Kidney glomerular epithelial cell (primary cell): Measurements from ENCODE around the gene DCXR.

Experiments used
- DNase-seq: peaks from one replicate; lab custom pipeline; 2025; lab: John Stamatoyannopoulos, UW

The DCXR gene

DNA sequence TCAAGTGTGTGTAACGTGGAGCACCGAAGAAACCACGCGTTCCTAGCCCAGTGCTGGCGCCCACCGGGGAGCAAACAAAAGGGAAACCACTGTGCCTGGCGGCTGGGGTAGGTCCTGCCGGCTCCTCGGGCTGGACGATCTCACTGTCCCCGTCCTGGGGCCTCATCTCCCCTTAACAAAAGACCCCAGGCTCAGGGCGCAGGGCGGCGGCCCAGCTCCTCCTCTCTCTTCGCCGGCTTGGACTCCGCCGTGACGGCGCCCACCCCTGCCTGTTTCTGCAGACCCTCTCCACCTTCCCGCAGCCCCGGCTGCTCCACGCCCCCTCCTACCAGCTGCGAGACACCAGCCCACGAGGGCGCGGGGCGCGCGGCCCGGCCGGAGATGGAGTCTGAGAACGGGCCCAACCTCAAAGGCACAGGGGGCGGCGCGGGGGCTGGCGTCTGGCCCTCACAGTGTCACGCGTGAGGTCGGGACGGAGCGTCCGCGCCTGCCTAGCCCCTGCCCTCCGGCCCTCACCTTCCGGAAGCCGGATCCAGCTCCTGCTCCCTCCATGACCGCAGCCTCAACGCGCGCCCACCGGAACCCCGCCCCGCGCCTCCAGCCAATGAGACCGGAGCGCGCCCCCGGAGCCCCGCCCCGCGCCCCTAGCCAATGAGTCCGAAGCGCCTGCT, 15.1 kb downstream of the DCXR start, which contains the start of gene CENPX:
Gene CENPX (minus strand): TSS at position 569 of the 671 bp plus-strand sequence. CDS start 17 bp downstream, at position 552.
- no peak for DNase-seq

DNA sequence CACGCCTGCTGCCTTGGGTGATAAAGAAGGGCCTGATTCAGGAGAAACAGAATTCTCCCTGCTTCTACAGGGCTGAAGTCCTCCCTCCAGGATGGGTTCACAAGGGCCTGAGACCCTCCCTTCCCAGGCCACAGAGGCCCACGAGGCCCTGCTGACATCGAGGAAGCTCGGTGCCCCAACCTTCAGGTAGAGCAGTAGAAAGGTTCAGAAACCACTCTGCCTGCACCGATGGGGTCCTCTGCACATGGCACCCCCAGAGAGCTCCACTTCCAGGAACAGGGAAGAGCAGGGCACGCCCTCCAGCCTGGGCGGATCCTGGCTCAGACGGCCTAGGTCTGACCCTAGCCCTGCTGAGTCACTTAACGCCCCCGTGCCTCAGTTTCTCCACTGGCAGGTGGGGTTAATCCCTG, 15.6 kb downstream of the DCXR start:
- DNase-seq: no peak

DNA sequence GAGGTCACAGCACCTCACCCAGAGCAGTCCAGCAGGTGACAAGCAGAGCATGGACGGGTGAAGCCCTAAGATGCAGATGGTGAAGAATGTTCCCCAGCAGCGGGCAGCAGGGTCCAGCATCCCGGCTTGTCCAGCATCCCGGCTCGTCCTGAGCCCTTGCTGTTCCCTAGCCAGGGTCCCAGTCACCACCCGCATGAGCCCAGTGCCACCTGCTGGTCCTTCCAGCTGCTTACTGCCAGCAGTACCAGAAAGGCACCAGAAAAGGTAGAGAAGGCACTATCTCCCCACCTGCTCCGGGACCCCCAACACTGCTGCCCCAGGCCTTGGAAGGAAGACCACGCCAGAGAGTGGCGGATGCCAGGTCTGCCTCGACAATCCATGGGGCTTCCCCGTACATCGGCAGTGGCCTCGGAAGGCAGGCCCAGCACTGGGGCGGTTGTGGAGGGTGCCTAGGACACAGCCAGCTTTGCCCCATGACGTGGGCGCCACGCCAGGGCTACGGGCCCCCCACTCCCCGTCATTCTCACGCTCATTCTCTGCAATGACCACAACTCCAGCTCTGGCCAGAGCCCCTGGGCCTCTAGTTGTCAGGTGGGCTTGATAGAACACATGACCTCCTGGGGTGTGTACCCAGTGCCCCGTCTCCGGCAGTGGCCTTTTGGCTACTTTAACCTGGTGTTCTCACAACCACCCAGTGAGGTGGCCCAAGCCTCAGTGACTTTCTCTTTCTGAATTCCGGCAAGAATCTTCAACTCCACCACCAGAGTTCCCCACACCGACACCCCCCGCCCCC, 16.2 kb downstream of the DCXR start:
- peak; percentile 46 for DNase-seq

DNA sequence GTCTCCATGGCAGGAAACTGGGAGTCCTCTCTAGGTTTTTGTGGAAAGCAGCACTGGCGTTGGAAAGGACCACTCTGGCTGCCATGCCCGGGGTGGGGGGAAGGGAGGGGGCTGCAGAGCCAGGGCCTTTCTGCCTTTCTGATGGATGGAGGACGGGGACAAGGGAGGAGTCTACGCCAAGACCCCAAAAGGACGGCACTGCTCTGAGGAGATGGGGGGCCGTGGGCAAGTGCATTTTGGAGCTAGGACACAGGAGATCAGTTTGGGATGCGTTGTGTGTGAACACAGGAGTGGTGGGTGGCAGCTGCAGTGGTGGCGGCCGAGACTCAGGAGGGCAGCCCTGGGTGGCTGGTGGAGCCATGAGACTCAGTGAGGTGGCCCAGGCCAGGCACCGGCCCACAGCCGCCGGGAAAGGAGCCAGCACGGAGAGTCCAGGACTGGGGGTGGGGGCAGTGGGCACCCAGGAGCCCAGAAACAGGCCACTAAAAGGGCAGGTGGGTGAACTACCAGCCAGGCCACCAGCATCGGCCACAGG, 16.9 kb downstream of the DCXR start:
- no peak for DNase-seq

DNA sequence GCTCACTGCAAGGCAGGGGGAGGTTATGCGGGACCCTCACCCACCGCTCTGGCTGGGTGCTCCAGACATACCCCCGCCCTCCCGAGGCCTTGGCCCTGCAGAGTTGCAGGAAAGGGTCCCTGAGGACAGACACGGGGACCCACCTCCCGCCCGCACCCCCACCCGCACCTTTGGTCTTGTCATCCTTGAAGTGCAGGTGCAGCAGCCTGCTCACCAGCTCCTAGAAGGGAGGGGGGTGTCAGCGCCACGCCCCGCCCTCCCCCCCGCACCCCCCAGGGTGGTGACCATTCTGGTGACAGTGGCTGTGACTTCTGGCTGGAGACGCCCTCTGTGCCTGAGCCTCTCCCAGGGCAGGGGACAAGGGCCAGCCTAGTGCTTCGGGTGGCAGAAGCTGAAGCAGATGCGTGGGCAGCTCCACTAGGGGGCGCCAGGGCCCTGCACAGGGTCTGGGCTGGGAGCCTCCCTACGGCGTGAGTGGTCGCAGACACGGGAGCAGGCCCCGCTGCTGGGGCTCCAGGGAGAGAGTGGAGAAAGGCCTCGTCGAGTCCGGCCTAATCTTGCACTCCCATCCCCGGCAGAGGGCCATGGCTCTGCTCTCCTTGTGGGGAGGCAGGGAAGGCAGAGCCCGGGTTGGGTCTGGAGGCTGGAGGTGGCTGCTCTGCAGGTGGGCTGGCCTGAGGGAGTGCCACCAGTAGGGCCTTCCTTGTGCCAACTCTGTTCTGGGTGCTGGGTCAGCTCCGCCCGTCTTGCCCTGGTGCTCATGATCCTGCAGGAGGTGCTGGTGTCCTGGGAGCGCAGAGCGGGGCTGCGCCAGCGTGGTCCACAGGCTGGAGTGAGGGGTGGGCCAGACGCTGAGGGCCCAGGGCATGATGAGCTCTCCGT, 17.6 kb downstream of the DCXR start:
- DNase-seq: peak; percentile 14

DNA sequence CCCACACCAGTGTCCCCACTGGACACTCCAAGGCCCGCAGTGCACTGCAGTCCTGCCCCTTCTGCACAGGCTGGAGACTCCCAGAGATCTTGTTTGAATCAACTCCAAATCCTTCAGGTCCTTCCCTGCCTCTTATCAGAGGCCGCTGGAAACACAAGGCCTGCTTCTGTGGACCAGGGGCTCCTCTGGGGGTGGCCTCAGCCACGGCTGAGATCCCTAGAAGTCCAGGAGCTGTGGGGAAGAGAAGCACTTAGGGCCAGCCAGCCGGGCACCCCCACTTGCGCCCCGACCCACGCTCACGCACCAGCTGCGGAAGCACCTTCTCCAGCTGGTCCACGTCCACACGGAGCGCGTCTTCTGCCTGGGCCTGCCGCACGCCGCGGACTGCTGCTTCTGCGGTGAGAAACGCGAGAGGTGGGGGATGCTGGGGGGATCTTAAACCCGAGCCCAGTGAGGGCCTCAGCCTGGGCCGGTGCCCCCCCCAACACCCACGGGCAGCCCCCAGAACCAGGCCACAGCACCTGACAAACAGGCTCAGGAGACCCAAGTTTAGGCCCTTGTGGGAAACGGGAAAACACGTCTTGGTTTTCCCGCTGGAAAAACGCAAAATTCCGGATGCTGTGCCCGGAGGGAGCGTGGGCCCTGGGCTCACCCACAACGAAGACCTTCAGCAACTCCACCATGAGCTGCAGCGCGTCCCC, 18.4 kb downstream of the DCXR start:
- DNase-seq: no peak

GRCh38 chr17:82018152-82018988, 19.1 kb downstream of the DCXR start:
- DNase-seq: no peak

- no peak for DNase-seq
Observed at GRCh38 chr17:82017612-82018151, 19.8 kb downstream of the DCXR start.

DNA sequence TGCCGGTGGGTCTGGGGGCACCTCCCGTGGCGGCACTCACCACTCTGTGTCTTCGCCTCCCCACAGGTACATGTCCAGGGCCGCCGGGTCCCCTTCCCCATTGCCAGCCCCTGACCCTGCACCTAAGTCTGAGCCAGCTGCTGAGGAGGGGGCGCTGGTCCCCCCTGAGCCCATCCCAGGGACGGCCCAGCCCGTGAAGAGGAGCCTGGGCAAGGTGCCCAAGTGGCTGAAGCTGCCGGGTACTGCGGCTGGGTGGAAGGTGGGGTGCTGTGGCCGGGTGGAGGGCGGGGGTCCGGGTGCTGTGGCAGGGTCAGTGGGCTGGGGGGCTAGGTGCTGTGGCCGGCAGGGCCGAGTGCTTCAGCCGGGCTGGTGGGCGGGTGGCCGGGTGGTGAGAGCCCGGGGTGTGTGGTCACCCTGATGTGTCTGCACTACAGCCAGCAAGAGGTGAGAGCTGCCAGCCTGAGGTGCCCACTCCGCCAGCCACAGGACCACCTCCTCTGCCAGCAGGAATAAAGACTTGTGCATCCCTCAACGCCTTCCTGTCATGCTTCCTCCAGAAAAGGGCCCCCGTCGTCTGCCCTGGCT, 20.5 kb downstream of the DCXR start:
- DNase-seq: no peak

GRCh38 chr17:82016061-82016874, 21.2 kb downstream of the DCXR start:
- no peak for DNase-seq

DNA sequence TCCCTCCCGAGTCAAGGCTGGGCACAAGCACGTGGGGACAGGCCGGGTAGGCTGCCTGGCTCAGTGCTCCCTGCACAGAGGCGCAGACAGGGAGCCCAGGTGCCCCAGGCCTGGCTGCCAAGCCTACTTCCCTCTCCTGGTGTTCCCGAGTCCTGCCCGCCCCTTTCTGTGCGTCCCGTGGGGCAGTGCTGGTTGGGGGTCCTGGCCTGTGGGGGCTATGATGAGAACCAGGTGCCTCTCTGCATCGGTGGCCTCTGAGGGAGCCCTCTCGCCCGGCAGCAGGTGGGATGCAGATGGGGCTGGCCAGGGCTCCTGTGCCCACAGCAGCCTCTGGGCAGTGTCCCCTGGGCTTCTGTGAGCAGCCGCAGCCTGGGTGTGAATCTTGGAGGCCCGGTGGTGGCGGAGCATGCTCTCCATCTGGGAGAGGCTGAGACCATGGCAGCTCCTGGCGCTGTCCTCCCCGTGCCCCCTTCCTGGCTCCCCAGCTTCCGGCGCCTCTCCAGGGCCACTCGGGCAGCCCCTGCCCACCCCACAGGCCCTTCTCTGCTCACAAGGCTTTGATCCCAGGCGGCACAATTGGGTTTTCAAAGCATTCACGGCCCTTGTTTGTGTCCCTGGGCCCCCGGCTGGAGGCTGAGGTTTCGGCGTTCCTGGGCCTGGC, 22.1 kb downstream of the DCXR start:
- no peak for DNase-seq

- no peak for DNase-seq
Observed at GRCh38 chr17:82014971-82015310, 22.6 kb downstream of the DCXR start.

GRCh38 chr17:82014432-82014831, 23.1 kb downstream of the DCXR start:
- no peak for DNase-seq

- no peak for DNase-seq
Observed at GRCh38 chr17:82013772-82014321, 23.6 kb downstream of the DCXR start.

- no peak for DNase-seq
Observed at GRCh38 chr17:82013341-82013740, 24.2 kb downstream of the DCXR start.

DNA sequence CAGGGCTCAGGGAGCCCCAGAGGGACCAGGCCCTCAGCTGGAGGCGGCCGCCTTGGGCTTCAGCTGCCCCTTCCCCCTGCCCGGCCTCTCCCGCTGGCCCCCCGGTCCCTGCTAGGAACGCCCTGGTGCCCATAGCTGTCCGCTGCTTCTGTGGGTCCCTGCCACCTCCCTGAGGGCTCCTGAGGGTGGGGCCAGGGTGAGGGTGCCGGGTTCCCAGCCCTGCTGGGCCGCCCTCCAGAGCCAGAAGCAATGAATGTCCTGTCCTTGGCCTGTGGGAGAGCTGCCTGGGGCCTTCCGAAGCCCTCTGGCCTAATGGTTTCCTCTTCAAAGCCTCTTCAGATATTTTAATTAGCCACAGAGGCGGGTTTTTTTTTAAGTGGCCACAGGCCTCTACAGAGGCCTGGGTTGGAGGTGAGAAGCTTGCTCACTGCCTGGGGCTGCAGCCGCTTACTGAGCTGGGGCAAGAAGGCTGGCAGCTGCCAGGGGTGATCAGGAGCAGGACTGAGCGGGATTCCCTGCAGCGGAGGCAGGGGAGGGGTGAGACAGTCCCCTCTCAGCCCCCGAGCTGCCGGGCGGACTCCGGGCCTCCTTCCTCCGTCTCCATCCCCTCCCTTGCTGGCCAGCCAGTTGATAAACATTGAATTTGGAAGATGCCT, 24.7 kb downstream of the DCXR start:
- DNase-seq: no peak

DNA sequence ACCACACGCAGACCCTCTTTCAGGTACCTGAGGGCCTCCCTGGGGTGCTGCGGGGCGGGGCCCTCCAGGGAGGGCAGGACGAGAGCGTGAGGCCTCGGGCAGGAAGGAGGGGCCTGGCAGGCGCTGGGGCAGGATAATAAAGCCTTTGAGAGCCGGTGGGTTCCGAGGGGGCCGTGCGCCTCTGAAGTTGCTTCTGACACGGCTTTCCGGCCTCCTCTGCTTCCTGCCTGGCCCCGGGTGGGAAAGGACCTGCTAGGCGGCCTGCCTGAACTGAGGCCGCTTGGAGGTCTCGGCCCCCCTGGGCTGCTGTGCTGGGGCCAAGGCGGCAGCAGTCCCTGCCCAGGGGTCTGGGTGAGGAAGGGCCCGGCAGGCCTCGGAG, 25.2 kb downstream of the DCXR start:
- no peak for DNase-seq

GRCh38 chr17:82011617-82012187, 25.8 kb downstream of the DCXR start:
- no peak for DNase-seq
